Right atrium auricular region (tissue), 2 donors: ENCODE measurements around the gene TPM1. TPM values are rescaled to one million over a fixed set of nuclear protein-coding genes. Genes with fewer than 3 reads are reported as not detected.
A peak's percentile ranks its signal among the peaks of the same experiment; 100 is the strongest.

Experiments used
- DNase-seq: peaks from one replicate; pipeline ENCODE4 v3.0.0-alpha.2; 2019; ENCODE audit warnings: low spot score
- H3K27ac ChIP-seq, 2 donors: fragments of 200-600 bp; sonication (generic); 1 replicate in 1 of 2; 2 replicates in 1 of 2; pipeline ENCODE4 v1.5.1; 2016 to 2019
- H3K27me3 ChIP-seq, 2 donors: fragments of 200-600 bp; sonication (generic); one replicate each; pipeline versions ENCODE4 v1.5.1 to v1.6.0; 2017 to 2019
- H3K36me3 ChIP-seq: fragments of 200-600 bp; sonication (generic); one replicate; pipeline ENCODE4 v1.5.1; 2016
- H3K4me1 ChIP-seq, 2 donors: fragments of 200-600 bp; sonication (generic); one replicate each; pipeline versions ENCODE4 v1.5.1 to v1.6.0; 2017 to 2019
- H3K4me3 ChIP-seq, 2 donors: fragments of 200-600 bp; sonication (generic); 1 replicate in 1 of 2; 2 replicates in 1 of 2; pipeline ENCODE4 v1.5.1; 2017 to 2019; ENCODE audit warnings: mild to moderate bottlenecking in 1 of 2, moderate library complexity in 1 of 2
- H3K9me3 ChIP-seq, 2 donors: fragments of 200-600 bp; sonication (generic); one replicate each; pipeline ENCODE4 v1.5.1; 2019
- CTCF ChIP-seq, 2 donors: fragments of 200-600 bp; sonication (generic); IDR thresholded peaks; one replicate each; pipeline ENCODE4 v1.5.1; 2019; ENCODE audit warnings: antibody characterized with exemption in 2 of 2
- total RNA-seq, 2 donors: library from RNA; depleted of rRNA; stranded (reverse); fragments of >200 nt; gene quantifications; one replicate each; pipeline ENCODE4 v1.1.0, GENCODE V29; 2016

TPM1 gene
- total RNA-seq, 2 donors from 2014 or later = 5,368 to 7,988 TPM

- no peaks in the 10 kb centered on the region for H3K9me3 ChIP-seq
- no peak for DNase-seq
- H3K4me3 ChIP-seq = no peak overlapping the region
- no peaks in the 10 kb centered on the region for H3K27me3 ChIP-seq
- no peak overlapping the region for H3K27ac ChIP-seq
- no peak for TF ChIP-seq CTCF (IDR thresholded peaks at IDR 0.05)
- H3K4me1 ChIP-seq = peaks cover 0 to 72% of the 10 kb centered on the region in 2 donors
- H3K36me3 ChIP-seq = peaks cover 89% of the 10 kb centered on the region
Observed at GRCh38 chr15:63065262-63066221, 23.0 kb downstream of the TPM1 start.

- Histone ChIP-seq H3K36me3 (peaks cover 86% of the 10 kb centered on the region), H3K27ac (no peak overlapping the region), H3K4me3 (no peak overlapping the region), H3K27me3 (no peaks in the 10 kb centered on the region), H3K4me1 (peaks cover 0 to 68% of the 10 kb centered on the region in 2 donors), H3K9me3 (no peaks in the 10 kb centered on the region)
- TF ChIP-seq CTCF (IDR thresholded peaks at IDR 0.05) = no peak
- no peak for DNase-seq
Observed at GRCh38 chr15:63066272-63066671, 23.7 kb downstream of the TPM1 start.

- no peaks in the 10 kb centered on the region for H3K27me3 ChIP-seq
- no peak for TF ChIP-seq CTCF (IDR thresholded peaks at IDR 0.05)
- peaks cover 0 to 61% of the 10 kb centered on the region in 2 donors for H3K4me1 ChIP-seq
- no peak overlapping the region for H3K4me3 ChIP-seq
- H3K9me3 ChIP-seq = no peaks in the 10 kb centered on the region
- DNase-seq = no peak
- peak overlapping the region; percentile 36 to 71 for H3K27ac ChIP-seq
- peaks cover 81% of the 10 kb centered on the region for H3K36me3 ChIP-seq
Observed at GRCh38 chr15:63067306-63067705, 24.8 kb downstream of the TPM1 start.

GRCh38 chr15:63067976-63068743 is 25.6 kb downstream of the TPM1 start:
- Histone ChIP-seq H3K9me3 (no peaks in the 10 kb centered on the region), H3K36me3 (peaks cover 73% of the 10 kb centered on the region), H3K4me1 (peaks cover 0 to 52% of the 10 kb centered on the region in 2 donors), H3K27me3 (no peaks in the 10 kb centered on the region), H3K27ac (peak overlapping the region; percentile 49 to 71), H3K4me3 (no peak overlapping the region)
- no peak for DNase-seq
- no peak for TF ChIP-seq CTCF (IDR thresholded peaks at IDR 0.05)

- Histone ChIP-seq H3K4me3 (no peak overlapping the region), H3K27ac (peak overlapping the region; percentile 49 to 71), H3K9me3 (no peaks in the 10 kb centered on the region), H3K36me3 (peaks cover 58% of the 10 kb centered on the region), H3K4me1 (peaks cover 0 to 38% of the 10 kb centered on the region in 2 donors), H3K27me3 (no peaks in the 10 kb centered on the region)
- no peak for TF ChIP-seq CTCF (IDR thresholded peaks at IDR 0.05)
- no peak for DNase-seq
Observed at GRCh38 chr15:63069616-63070090, 27.1 kb downstream of the TPM1 start.
